GM23338 (cell line): ENCODE measurements around the gene UBP1. TPM values are rescaled to one million over a fixed set of nuclear protein-coding genes. Genes with fewer than 3 reads are reported as not detected.

Experiments used
- ATAC-seq: fragments of 200-7000 bp; cut with Tn5 transposase; 3 replicates; pipeline ENCODE4 v1.9.1; 2020
- DNase-seq: peaks from one replicate; pipeline ENCODE4 v3.0.0-alpha.2; 2015; ENCODE audit warnings: low spot score
- H2AFZ ChIP-seq: fragments of 200-600 bp; sonication (generic); 2 replicates; pipeline ENCODE4 v1.8.0; 2016; ENCODE audit warnings: antibody characterized with exemption, mild to moderate bottlenecking, moderate library complexity
- H3F3A ChIP-seq: fragments of 200-600 bp; sonication (generic); replicated peaks from 2 replicates; pipeline ENCODE4 v1.8.0; 2017; ENCODE audit warnings: antibody characterized with exemption, mixed run types, low read depth
- H3K27ac ChIP-seq: fragments of 200-600 bp; sonication (generic); 2 replicates; pipeline ENCODE4 v1.6.1; 2016; ENCODE audit warnings: low read depth
- H3K27me3 ChIP-seq: fragments of 200-600 bp; sonication (generic); 2 replicates; pipeline ENCODE4 v1.8.0; 2016; ENCODE audit warnings: mild to moderate bottlenecking, mixed run types, moderate library complexity; ENCODE audit not compliant: insufficient read depth
- H3K36me3 ChIP-seq: fragments of 200-600 bp; sonication (generic); 2 replicates; pipeline ENCODE4 v1.8.0; 2016; ENCODE audit warnings: mild to moderate bottlenecking; ENCODE audit not compliant: insufficient read depth
- H3K4me1 ChIP-seq: fragments of 200-600 bp; sonication (generic); 2 replicates; pipeline ENCODE4 v1.8.0; 2016; ENCODE audit warnings: mild to moderate bottlenecking, moderate library complexity; ENCODE audit not compliant: insufficient read depth
- H3K4me2 ChIP-seq: fragments of 200-600 bp; sonication (generic); 2 replicates; pipeline ENCODE4 v1.7.1; 2017; ENCODE audit warnings: mixed run types
- H3K4me3 ChIP-seq: fragments of 200-600 bp; sonication (generic); 2 replicates; pipeline ENCODE4 v1.6.1; 2016; ENCODE audit warnings: mixed run types
- H3K79me2 ChIP-seq: fragments of 200-600 bp; sonication (generic); replicated peaks from 2 replicates; pipeline ENCODE4 v1.8.0; 2017; ENCODE audit warnings: mild to moderate bottlenecking; ENCODE audit not compliant: insufficient read depth
- H3K9me2 ChIP-seq: fragments of 200-600 bp; sonication (generic); 2 replicates; pipeline ENCODE4 v1.8.0; 2017; ENCODE audit not compliant: insufficient read depth
- H4K20me1 ChIP-seq: fragments of 200-600 bp; sonication (generic); replicated peaks from 2 replicates; pipeline ENCODE4 v1.8.0; 2017; ENCODE audit warnings: mild to moderate bottlenecking; ENCODE audit not compliant: insufficient read depth
- H3K27ac Mint-ChIP-seq: 2 replicates; pipeline ENCODE4 v1.8.0; 2020; ENCODE audit warnings: inconsistent platforms, mild to moderate bottlenecking, moderate library complexity, mixed read lengths
- H3K27me3 Mint-ChIP-seq: 3 replicates; pipeline ENCODE4 v1.8.0; 2022; ENCODE audit warnings: low read depth, mild to moderate bottlenecking, moderate library complexity, mixed read lengths, inconsistent platforms; ENCODE audit not compliant: insufficient read depth, poor library complexity
- H3K36me3 Mint-ChIP-seq: 3 replicates; pipeline ENCODE4 v1.8.0; 2021; ENCODE audit warnings: low read depth, mild to moderate bottlenecking, inconsistent platforms, moderate library complexity, mixed read lengths
- H3K4me1 Mint-ChIP-seq: 3 replicates; pipeline ENCODE4 v1.8.0; 2020; ENCODE audit warnings: mild to moderate bottlenecking, inconsistent platforms, mixed read lengths
- H3K4me3 Mint-ChIP-seq: 3 replicates; pipeline ENCODE4 v1.8.0; 2021; ENCODE audit warnings: moderate library complexity, mild to moderate bottlenecking, inconsistent platforms, mixed read lengths
- H3K9me3 Mint-ChIP-seq: 3 replicates; pipeline ENCODE4 v1.8.0; 2020; ENCODE audit warnings: moderate library complexity, mild to moderate bottlenecking, inconsistent platforms, mixed read lengths
- NANOG ChIP-seq: IDR thresholded peaks from 2 replicates; pipeline ENCODE4 v1.6.1; 2016; ENCODE audit warnings: antibody characterized with exemption, borderline replicate concordance
- STAT1 ChIP-seq: IDR thresholded peaks from one replicate; pipeline ENCODE4 v1.6.1; 2016; ENCODE audit warnings: antibody characterized with exemption; ENCODE audit not compliant: unreplicated experiment
- polyA plus RNA-seq: library from polyadenylated mRNA; unstranded; fragments of >200 nt; fragmentation: Nextera tagmentation; extraction: Ambion mirVana; gene quantifications from 2 replicates; pipeline ENCODE4 v1.2.1, GENCODE V29; 2016
- total RNA-seq: library from RNA; depleted of rRNA; stranded (reverse); fragments of >200 nt; shearing (Covaris generic); gene quantifications from 2 replicates; pipeline ENCODE4 v1.2.3, GENCODE V29; 2014
- TF ChIP-seq, protein P1 (sequence below), 2 experiments: fragments of 200-600 bp in 1 of 2; sonication (generic) in 1 of 2; conservative IDR thresholded peaks; 2 replicates each; pipeline versions ENCODE4 v1.5.1 to v1.6.1; 2016 to 2017; ENCODE audit warnings: antibody characterized with exemption in 2 of 2, low read depth in 2 of 2, mild to moderate bottlenecking in 2 of 2, moderate library complexity in 1 of 2
- TF ChIP-seq, protein P2 (sequence below): fragments of 250-450 bp; sonication (Bioruptor Pico); IDR thresholded peaks from 2 replicates; pipeline ENCODE4 v1.5.0; 2020; ENCODE audit warnings: mild to moderate bottlenecking, moderate library complexity
- TF ChIP-seq, protein P3 (sequence below): IDR thresholded peaks from 2 replicates; pipeline ENCODE4 v1.6.1; 2016; ENCODE audit warnings: antibody characterized with exemption

UBP1 gene
- total and polyA plus RNA-seq, 2 experiments from 2014 or later: 16.8 to 66.8 TPM

DNA sequence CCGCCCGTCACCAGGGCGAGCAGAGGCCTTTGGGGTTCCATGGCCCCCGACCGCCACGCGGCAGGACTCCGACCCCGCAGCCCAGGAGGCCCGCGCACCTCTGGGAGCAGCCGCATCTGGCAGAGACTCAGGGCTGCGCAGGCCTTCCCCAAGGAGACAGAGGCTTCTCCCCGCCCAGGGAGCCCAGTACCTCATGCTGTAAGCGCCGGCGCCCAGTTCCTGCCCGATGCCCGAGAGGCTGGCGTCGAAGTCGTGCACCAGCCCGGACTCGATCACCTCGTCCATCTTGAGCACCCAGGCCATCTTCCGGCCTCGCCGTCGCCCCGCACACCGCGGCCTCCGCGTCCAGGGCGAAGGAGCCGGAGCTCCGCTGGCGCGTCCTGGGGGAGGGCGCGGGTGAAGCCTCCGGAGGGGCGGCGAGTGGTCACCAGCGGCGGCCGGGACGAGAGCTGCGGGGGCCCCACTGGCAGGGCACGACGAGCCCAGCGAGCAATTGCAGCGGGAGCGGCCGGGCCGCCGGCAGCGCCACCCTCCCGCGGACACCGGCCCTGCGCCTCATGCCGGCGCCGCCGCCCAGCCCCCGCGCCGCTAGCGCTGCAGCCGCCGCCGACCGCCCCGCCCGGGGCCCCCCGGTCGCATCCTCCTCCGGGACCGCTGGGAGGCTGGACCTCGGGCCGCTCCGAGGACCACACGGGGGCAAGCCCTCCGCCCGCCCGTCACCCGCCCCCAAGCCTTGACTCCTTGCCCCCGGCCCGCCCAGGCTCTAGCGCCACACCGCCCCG, 468 bp downstream of the UBP1 start (continued):
- TF ChIP-seq, protein P1, sequence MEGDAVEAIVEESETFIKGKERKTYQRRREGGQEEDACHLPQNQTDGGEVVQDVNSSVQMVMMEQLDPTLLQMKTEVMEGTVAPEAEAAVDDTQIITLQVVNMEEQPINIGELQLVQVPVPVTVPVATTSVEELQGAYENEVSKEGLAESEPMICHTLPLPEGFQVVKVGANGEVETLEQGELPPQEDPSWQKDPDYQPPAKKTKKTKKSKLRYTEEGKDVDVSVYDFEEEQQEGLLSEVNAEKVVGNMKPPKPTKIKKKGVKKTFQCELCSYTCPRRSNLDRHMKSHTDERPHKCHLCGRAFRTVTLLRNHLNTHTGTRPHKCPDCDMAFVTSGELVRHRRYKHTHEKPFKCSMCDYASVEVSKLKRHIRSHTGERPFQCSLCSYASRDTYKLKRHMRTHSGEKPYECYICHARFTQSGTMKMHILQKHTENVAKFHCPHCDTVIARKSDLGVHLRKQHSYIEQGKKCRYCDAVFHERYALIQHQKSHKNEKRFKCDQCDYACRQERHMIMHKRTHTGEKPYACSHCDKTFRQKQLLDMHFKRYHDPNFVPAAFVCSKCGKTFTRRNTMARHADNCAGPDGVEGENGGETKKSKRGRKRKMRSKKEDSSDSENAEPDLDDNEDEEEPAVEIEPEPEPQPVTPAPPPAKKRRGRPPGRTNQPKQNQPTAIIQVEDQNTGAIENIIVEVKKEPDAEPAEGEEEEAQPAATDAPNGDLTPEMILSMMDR (conservative IDR thresholded peaks at IDR 0.05; ENCODE audit: low read depth in 2 of 2): 0 out of 4 replicates have a peak, but pooled peaks of 1 of the 2 experiments have one; percentile 19
- TF ChIP-seq, protein P2, sequence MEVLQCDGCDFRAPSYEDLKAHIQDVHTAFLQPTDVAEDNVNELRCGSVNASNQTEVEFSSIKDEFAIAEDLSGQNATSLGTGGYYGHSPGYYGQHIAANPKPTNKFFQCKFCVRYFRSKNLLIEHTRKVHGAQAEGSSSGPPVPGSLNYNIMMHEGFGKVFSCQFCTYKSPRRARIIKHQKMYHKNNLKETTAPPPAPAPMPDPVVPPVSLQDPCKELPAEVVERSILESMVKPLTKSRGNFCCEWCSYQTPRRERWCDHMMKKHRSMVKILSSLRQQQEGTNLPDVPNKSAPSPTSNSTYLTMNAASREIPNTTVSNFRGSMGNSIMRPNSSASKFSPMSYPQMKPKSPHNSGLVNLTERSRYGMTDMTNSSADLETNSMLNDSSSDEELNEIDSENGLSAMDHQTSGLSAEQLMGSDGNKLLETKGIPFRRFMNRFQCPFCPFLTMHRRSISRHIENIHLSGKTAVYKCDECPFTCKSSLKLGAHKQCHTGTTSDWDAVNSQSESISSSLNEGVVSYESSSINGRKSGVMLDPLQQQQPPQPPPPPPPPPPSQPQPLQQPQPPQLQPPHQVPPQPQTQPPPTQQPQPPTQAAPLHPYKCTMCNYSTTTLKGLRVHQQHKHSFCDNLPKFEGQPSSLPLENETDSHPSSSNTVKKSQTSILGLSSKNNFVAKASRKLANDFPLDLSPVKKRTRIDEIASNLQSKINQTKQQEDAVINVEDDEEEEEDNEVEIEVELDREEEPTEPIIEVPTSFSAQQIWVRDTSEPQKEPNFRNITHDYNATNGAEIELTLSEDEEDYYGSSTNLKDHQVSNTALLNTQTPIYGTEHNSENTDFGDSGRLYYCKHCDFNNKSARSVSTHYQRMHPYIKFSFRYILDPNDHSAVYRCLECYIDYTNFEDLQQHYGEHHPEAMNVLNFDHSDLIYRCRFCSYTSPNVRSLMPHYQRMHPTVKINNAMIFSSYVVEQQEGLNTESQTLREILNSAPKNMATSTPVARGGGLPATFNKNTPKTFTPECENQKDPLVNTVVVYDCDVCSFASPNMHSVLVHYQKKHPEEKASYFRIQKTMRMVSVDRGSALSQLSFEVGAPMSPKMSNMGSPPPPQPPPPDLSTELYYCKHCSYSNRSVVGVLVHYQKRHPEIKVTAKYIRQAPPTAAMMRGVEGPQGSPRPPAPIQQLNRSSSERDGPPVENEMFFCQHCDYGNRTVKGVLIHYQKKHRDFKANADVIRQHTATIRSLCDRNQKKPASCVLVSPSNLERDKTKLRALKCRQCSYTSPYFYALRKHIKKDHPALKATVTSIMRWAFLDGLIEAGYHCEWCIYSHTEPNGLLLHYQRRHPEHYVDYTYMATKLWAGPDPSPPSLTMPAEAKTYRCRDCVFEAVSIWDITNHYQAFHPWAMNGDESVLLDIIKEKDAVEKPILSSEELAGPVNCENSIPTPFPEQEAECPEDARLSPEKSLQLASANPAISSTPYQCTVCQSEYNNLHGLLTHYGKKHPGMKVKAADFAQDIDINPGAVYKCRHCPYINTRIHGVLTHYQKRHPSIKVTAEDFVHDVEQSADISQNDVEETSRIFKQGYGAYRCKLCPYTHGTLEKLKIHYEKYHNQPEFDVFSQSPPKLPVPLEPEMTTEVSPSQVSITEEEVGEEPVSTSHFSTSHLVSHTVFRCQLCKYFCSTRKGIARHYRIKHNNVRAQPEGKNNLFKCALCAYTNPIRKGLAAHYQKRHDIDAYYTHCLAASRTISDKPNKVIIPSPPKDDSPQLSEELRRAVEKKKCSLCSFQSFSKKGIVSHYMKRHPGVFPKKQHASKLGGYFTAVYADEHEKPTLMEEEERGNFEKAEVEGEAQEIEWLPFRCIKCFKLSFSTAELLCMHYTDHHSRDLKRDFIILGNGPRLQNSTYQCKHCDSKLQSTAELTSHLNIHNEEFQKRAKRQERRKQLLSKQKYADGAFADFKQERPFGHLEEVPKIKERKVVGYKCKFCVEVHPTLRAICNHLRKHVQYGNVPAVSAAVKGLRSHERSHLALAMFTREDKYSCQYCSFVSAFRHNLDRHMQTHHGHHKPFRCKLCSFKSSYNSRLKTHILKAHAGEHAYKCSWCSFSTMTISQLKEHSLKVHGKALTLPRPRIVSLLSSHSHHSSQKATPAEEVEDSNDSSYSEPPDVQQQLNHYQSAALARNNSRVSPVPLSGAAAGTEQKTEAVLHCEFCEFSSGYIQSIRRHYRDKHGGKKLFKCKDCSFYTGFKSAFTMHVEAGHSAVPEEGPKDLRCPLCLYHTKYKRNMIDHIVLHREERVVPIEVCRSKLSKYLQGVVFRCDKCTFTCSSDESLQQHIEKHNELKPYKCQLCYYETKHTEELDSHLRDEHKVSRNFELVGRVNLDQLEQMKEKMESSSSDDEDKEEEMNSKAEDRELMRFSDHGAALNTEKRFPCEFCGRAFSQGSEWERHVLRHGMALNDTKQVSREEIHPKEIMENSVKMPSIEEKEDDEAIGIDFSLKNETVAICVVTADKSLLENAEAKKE: no peak
- TF ChIP-seq STAT1: no peak

DNA sequence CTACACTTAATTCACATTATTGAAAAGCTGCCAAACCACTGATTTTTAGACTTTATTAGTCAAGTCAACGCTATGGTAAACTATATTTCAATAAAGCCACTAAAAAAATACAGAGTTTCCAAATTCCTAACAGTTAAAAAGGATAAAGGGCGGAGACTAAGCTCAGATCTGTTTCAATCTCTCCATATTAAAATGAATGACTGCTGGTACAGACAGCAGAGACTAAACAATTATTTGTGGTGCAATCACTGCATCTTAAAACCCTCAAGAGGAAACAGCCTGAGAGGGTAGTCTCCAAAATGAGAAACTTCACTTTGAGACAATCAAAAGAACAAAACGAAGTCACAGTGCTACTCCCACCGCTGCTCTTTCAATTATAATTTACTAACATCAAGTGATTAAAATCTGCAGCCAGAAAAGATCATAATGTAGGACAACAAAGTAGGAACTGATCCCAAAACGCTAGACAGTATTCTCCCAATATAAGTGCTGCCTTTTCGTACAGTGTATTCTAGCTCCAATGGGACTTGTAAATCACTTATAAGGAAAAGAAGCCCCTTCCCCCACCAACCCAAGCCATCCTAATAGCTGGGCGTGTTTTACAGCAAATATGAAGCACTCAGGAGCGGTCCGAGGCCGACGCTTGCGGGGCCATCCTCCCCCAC, 1.2 kb downstream of the UBP1 start:
- ATAC-seq: no peak
- no peaks in the 10 kb centered on the region for H3K9me2 ChIP-seq
- no peaks in the 10 kb centered on the region for H3K36me3 ChIP-seq
- H3K4me3 Mint-ChIP-seq: peak overlapping the region; percentile 88
- peak overlapping the region; percentile 71 for H3K4me3 ChIP-seq
- peaks cover 56% of the 10 kb centered on the region for H3K79me2 ChIP-seq
- no peaks in the 10 kb centered on the region for H3K27me3 ChIP-seq
- peaks cover 44% of the 10 kb centered on the region for H4K20me1 ChIP-seq
- TF ChIP-seq, protein P3, sequence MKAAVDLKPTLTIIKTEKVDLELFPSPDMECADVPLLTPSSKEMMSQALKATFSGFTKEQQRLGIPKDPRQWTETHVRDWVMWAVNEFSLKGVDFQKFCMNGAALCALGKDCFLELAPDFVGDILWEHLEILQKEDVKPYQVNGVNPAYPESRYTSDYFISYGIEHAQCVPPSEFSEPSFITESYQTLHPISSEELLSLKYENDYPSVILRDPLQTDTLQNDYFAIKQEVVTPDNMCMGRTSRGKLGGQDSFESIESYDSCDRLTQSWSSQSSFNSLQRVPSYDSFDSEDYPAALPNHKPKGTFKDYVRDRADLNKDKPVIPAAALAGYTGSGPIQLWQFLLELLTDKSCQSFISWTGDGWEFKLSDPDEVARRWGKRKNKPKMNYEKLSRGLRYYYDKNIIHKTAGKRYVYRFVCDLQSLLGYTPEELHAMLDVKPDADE: no peak
- TF ChIP-seq STAT1 (no peak), NANOG (no peak)
- peak overlapping the region; percentile 92 for H3K4me2 ChIP-seq
- peaks cover 29% of the 10 kb centered on the region for H3K4me1 ChIP-seq
- H3K27ac ChIP-seq: peak overlapping the region; percentile 78
- H3K27me3 Mint-ChIP-seq: no peaks in the 10 kb centered on the region
- no peak overlapping the region for H2AFZ ChIP-seq
- H3K27ac Mint-ChIP-seq: peak overlapping the region; percentile 75
- peaks cover 40% of the 10 kb centered on the region for H3K4me1 Mint-ChIP-seq
- H3K9me3 Mint-ChIP-seq: peaks cover 3% of the 10 kb centered on the region; the same call in 1 of the 3 replicates
- DNase-seq: peak; percentile 41
- peaks cover 13% of the 10 kb centered on the region for H3F3A ChIP-seq
- H3K36me3 Mint-ChIP-seq: no peaks in the 10 kb centered on the region; the same call in 2 of the 3 replicates
